ENCODE measurements around the gene MARCKS.
"Not testable (repeated sequence)": the region's sequence is repeated elsewhere in the genome, so short reads cannot be mapped to it uniquely, and the experiment has no call there.

Gene MARCKS

DNA sequence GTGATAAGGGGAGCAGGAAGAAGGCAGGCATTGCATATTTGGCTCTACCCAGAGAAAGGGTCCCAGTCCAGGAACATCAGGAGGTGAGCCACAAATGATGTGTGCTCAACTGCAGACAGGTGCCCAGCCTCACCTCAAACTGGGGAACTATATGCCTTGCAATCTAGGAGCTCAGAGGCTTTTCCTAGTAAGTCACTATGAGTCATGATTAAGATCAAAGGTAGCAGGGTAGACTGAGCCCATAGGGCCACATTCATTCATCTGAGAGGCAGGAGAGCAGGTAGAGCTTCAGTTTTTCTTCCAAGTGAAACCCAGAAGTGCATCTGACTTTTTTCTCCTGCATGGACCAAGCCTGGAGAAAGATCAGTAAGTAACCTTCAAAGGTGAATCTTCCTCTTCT lies 31.3 kb downstream of the MARCKS start:
- DNase-seq = no peak

DNA sequence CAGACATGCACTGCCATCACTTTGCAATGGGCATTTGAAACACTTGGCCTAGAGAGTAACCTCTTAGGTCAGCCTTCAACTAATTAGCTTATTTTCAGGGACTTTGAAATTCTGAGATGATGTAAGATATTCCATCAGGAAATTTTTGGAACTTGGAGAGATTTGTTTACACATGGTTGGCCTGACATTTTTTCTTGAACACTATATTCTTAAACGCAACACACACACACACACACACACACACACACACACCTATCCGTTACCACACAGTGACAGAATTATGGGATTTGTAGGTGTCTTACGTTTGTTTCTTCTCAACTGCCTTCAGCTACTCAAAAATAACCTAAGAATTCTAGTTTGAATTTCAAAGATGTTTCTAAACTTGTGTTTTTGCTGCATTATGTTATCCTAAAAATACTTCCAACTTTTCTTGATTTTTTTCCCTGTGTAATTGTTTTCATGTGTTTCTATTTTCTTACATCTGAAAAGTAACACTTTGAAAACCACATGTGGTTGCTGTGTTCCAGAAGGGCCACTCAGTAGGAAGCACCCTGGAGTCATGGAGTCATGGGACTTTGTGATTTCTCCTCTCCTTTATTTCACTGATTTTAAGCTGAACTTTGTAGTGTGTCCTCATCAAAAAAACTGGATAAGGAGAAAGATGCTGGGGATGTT lies 31.9 kb downstream of the MARCKS start:
- DNase-seq = no peak

DNA sequence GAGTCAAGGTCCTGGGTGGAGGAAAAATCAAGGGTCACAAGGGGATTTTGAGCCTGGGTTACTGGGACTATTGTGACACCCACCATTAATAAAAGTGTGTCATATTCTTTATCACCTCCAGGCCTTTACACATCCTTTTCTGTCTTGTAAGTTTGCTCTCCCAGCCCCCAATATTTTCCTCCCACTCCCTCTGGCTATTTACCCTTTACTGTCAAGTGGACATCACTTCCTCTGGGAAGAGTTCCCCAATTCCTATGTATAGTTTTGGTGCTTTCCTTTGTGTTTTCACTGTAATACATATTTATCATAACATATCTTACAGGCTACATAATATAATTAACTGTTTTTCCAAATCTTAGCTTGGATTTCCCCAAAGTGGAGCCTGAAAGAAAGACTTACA lies 36.3 kb downstream of the MARCKS start:
- DNase-seq = no peak

DNA sequence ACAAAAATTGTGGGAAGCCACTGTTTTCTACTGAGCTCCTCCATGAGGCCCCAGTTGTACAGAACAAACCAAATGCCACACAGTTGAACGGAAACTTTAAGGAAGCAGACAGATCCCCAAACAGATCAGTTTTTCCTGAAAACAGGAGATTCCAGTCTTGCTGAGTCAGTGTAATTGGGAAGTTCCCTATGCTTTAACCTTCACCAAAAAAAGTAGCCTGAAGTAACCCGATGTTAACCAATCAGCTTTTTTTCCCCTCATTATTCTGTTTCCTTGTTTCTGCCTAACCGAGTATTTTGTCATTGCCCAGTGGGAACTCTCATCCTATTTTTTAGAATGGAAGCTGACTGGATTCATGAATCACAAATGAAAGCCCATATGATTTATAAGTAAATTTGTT lies 36.7 kb downstream of the MARCKS start:
- DNase-seq = no peak

DNA sequence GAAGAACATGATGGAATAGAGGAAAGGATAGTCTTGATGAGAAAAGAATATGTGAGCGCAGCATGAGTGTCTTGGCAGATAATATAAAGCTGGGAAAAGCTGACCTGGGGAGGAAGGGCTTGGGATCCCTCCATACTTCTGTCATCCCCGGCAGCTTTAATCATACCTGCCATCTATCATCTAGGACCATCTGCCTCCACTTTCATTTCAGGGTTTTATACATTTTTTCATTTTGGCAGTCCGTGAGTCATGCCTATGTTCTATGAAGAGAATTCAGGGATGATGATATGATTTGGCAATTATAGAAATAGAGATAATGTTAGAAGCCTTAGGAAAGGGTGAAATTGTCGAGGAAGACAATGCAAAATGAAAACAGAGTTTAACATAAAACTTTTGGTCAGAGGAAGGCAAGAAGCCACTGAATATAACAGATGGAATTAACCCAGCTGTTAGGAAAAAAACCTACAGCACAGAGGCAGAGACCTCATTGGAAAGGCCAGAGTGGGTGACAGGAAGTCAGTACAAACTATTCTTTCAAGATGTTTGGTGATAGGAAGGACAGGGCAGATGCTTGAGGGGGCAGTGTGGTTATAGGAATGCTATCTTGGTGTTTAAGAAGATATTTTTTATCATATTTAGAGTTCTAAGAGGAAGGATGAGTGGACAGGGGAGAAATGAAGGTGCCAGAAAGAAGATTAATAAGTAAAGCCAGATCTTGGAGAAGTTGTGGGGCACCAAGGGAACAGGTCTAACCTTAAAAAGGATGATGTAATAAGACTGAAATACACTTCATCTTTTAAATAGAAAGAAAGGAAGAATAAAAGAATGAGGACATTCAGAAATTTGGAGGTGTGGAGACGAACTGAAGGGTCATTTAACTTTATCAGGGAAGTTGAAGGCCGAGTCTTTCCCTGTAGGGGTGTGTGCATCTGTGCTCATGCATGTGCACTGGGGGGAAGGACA lies 37.8 kb downstream of the MARCKS start:
- DNase-seq = no peak

DNA sequence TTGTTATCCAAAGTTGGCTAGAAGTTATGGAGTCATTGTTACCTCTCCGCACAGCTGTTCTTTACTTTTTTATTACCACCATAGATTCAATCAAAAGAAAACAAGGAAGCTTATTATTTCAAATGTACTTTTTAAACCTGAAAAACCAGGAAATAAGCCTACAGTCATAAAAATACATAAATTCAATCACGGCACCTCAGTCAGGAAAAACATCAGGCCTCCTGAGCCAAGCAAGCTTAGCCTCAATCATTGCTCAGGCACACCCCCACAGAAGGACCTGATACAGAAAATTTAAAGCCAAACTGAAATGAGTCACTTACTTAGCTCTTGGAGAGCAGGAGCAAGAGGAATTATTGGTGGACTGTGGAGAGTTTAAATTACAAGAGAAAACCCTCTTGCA lies 44.3 kb downstream of the MARCKS start:
- DNase-seq = no peak

DNA sequence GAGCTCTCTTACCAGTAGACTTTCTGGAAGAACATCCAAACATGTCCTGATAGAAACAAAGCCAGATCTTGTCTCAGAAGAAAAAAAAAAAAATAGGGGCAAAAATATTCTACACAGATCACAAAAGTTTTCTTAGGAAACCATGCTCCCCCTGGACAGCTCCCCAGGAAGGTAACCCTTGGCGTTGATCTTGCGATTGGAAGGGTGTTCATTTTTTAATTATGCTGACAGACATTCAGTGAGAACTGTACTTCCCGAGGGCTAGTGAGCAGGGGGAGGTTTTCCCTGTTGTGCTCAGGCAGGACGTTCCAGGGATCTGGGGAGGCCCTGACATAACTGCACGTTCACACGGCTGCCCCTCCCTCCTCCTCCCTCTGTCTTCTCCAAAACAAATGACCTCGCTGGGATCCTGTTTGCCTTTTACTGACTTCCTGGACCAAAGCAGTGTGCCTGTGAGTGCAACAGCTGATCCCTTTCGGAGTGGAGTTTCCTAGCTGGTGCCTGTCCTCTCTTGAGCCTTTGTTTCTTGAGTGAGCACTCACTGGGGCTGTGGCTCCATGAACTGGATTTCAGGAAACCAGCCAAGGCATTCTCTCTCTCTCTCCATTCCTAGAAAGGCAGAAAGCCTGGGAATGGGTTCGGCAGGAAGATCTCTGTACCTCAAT lies 46.7 kb downstream of the MARCKS start:
- no peak for DNase-seq

DNA sequence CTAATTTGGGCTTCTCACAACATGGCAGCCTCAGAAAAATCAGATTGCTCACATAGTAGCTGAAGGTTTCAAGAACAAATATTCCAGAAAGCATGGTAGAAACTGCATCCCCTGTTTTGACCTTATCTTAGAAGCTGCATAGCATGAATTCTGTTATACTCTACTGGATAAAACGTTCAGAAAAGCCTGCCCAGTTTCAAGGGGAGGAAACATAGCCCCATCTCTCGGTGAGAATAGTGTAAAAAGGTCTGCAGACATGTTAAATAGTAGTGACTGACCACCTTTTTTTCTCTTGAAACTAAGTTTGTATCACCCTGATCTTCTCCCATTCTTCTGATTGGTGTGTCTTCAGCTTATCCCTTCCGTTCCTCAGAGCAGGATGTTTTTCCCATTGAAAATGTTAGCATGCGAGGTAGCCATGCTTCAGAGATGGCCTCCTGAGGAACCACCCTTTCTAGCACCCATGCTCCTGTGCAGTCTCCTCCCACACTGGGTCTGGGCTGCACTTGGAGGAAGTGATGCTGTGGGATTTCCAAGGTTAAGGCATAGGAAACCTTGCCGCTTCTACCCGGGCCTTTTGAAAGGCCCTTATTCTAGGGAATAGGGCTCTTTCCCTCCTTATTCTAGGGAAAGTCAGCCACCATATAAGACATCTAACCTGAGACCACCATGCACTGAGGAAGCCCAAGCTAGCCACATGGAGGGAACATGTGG lies 50.1 kb downstream of the MARCKS start:
- no peak for DNase-seq

DNA sequence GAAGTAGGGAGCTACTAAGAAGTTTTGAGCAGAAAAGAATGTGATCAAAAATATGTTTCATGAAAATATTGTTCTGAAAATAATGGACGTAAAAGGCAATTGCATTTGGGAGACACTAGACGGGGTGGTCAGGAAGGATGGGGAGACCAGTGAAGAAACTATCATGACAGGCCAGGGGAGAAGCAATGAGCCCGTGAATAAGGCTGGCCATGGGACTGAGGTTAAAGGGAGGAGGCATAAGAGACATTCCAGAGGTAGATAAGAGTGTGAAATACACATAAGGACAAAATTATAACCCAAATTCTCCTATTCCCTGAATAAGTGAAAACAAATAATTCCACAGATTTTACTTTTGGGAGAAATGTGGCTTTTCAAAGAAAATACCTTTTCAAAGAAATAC lies 51.7 kb downstream of the MARCKS start:
- no peak for DNase-seq

DNA sequence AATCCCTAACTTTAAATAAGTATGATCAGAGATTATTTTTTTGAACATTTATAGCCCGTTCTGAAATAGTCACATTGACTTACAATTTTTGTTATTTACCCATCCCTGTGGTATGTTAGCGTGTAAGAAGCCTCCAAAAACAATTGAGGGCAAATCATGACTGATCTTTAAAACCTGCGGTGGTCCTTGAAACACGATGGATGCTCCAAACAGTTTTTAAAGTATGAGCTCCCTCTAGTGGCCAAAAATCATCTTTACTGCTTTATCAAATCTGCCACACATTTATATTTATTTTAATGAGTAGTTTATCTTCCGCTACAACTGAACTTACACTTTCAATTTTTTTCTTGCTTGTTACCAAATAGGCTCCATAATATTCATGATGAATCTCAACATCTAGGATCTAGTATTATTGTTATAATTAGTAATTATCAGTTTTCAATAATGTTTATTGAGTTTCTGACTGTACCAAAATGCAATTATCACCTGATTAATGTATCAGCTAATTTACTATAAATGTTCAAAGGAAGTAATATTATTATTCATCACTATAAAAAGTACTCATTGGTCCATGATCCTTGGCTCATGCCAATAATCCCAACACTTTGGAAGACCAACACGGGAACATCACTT lies 52.2 kb downstream of the MARCKS start:
- no peak for DNase-seq

DNA sequence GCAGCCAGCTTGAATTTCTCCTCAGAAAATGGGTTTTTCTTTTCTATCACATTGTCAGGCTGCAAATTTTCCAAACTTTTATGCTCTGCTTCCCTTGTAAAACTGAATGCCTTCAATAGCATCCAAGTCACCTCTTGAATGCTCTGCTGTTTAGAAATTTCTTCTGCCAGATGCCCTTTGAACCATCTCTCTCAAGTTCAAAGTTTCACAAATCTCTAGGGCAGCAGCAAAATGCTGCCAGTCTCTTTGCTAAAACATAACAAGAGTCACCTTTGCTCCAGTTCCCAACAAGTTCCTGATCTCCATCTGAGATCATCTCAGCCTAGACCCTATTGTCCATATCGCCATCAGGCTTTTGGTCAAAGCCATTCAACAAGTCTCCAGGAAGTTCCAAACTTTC lies 53.1 kb downstream of the MARCKS start:
- DNase-seq = not testable (repeated sequence)

All from stimulated activated CD4-positive, alpha-beta T cell treated with anti-CD3 and anti-CD28 coated beads, Interleukin-1b, Interleukin-23, amount 100 ng/mL, for 48 hours (primary cell).